DLD1 (cell line): ENCODE results near the gene ZMYM5.
"Not testable (repeated sequence)": the region's sequence is repeated elsewhere in the genome, so short reads cannot be mapped to it uniquely, and the experiment has no call there.

ENCODE experiments used
- in situ Hi-C: cut with HindIII; loops from 2 replicates; pipeline ENCODE4 v1.10.0; 2017; ENCODE audit warnings: low sequenced_read_pairs

Gene ZMYM5

GRCh38 chr13:19863323-19864023, at the start of gene ZMYM5:
Gene ZMYM5 (minus strand): TSS chr13:19863649. CDS start chr13:19852180, 11,469 bp downstream.
- in situ Hi-C loops: no loop called here

DNA sequence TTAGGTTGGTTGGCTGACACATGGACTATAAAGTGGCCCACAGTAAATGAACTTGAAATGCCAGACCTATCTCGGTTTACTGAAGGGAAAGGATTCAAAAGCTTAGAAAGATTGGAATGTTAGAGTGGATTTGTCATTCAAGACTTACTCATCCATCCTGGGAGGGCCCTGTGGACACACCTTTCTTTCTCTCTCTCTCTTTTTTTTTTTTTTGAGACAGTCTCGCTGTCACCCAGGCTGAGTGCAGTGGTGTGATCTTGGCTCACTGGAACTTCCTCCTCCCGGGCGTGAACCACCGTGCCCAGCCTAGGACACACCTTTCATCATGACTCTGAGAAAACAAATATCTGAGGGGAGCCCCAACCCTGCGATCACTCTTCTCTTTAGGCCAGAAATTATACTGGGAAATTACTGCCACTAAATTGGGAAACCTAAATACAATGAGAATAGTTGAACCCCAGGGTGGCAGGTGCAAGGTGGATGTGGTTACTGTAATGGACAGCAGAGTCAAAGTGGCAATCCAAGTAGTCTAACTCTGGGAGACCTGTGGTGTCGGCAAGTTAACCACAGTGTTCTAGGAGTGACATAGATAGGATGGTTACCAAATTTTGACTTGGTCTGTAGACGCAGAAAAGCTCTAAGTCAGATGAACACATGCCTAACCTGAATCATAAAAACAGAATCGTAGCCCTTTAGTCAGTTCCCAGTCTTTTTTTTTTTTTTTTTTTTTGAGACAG, 47.1 kb upstream of the ZMYM5 start:
- in situ Hi-C loops: no loop called here

GRCh38 chr13:19908350-19908986, 45.0 kb upstream of the ZMYM5 start:
- in situ Hi-C loops: no loop called here

- in situ Hi-C loops: not testable (repeated sequence)
Observed at GRCh38 chr13:19905487-19906195, 42.2 kb upstream of the ZMYM5 start.

DNA sequence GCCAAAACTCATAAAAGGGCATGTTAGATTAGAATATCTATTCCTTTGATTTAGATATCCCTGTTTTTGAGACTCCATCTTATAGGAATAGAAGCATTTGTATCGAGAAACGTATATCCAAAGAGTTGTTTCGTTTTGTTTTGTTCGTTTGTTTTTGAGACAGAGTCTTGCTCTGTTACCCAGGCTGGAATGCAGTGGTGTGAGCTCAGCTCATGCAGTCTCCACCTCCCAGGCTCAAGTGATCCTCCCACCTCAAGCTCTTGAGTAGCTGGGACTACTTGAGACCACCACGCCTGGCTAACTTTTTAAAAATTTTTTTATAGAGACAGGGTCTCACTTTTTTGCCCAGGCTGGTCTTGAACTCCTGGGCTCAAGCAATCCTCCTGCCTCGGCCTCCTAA, 26.6 kb upstream of the ZMYM5 start:
- in situ Hi-C loops: no loop called here

- in situ Hi-C loops: no loop called here
Observed at GRCh38 chr13:19888799-19889198, 25.4 kb upstream of the ZMYM5 start.

- in situ Hi-C loops: no loop called here
Observed at GRCh38 chr13:19882231-19882630, 18.8 kb upstream of the ZMYM5 start.

DNA sequence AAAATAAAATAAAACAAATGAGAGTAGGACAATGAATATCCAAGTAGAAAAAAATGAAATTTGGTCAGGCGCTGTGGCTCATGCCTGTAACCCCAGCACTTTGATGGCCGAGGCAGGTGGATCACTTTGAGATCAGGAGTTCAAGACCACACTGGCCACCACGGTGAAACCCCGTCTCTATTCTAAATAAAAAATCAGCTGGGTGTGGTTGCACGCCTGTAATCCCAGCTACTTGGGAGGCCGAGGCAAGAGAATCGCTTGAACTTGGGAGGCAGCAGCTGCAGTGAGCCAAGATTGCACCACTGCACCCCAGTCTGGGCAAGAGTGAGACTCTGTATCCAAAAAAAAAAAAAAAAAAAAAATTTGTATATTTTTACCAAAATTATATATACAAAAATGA, 18.2 kb upstream of the ZMYM5 start:
- in situ Hi-C loops: no loop called here

GRCh38 chr13:19864746-19865309, 1.4 kb upstream of the ZMYM5 start:
- in situ Hi-C loops: no loop called here

- in situ Hi-C loops: no loop called here
Observed at GRCh38 chr13:19864024-19864745, 736 bp upstream of the ZMYM5 start.

- in situ Hi-C loops: no loop called here
Observed at GRCh38 chr13:19862481-19863313, 752 bp downstream of the ZMYM5 start.

DNA sequence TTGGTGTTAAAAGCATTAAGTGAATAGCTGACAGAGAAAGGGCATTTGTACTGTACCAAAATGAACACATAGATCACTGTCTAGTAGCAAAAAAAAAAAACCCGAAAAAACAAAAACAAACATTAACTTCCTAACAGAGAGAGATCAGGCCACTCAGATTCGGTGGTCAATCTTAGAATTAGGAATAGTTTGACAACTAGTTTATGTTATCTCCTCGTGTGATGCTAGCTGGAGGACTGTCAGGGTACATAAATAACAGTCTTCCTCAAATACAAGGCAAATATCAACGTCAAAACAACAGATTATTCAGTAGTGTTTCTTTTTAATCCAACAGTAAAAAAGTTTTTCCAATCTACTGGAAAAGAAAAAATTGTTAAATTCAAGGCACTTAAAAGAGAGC, 1.7 kb downstream of the ZMYM5 start:
- in situ Hi-C loops: no loop called here

DNA sequence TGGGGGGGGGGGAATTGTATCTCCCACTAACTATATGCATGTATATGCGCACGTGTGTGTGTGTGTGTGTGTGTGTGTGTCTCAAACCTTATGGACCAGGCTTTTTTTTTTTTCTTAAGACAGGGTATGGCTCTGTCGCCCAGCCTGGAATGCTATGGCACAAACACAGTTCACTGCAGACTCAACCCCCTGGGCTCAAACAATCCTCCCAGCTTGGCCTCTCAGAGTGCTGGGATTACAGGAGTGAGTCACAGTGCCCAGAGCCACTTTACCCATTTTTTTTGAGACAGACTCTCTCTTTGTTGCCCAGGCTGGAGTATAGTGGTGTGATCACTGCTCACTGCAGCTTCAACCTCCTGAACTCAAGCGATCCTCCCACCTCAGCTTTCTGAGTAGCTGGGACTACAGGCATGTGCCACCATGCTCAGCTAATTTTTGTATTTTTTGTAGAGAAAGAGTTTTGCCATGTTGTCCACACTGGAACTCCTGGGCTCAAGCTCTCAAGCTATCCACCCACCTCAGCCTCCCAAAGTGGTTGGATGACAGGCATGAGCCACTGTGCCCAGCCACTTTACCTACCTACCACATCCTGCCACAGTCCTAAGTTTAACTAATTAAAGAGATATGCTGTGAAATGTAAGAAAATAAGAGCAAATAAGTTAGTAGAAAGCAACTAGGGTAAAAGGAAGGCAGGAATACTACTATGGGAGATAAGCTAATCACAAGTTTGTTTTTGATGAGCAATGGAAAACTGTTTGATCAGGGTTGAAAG, 2.4 kb downstream of the ZMYM5 start:
- in situ Hi-C loops: no loop called here

- in situ Hi-C loops: not testable (repeated sequence)
Observed at GRCh38 chr13:19857637-19858036, 5.8 kb downstream of the ZMYM5 start.

DNA sequence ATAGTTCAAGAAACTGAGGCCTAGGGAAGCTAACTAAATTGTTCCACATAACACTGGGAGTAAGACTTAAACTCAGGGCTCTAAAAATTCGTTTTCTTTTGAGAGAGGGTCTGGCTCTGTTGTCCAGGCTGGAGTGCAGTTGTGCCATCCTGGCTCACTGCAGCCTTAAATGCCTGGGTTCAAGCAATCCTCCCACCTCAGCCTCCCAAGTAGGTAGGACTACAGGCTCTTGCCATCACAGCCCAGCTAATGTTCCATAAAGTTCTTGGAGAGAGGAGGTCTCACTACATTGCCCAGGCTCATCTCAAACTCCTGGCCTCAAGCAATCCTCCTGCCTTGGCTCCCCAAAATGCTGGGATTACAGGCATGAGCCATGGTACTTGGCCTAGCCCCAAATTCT, 10.7 kb downstream of the ZMYM5 start:
- in situ Hi-C loops: no loop called here

GRCh38 chr13:19845758-19846157, 17.7 kb downstream of the ZMYM5 start:
- in situ Hi-C loops: no loop called here

DNA sequence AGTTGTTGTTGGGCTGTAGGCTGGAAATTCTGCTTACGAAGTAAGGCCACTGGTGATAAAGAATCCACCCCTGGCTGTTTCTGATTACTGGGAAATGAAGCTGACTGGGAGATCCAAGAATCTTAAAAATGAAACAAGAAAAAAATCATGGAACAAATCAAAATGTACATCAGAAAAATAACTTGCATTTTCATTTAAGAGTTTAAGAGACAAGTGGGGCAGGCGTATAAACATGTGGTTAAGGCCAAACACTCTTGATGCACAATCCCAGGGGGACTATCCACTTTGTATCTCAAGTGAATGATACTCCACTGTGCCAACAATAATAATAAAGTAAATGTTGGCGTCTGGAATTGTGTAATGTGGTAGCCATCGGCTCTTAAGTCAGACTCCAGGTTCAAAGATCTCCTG, 24.6 kb downstream of the ZMYM5 start:
- in situ Hi-C loops: no loop called here

DNA sequence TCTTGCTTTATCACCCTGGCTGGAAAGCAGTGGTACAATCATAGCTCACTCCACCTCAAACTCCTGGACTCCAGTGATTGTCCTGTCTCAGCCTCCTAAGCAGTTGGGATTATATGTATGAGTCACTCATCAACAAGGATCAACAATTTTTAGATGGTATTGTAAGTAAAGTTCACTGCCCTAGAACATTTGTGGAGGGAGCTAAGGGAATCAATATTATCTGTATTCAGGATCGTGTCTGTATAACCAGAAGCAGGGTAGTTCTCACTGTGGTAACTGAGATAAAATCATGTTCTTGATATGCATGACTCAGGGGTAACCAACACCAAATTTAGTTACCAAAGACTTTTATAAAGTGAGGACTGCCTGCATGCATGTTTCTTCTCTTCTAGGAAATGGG, 27.0 kb downstream of the ZMYM5 start:
- in situ Hi-C loops: no loop called here

GRCh38 chr13:19834704-19835103, 28.7 kb downstream of the ZMYM5 start:
- in situ Hi-C loops: no loop called here
